ENCODE results near the gene LEF1.

DNA sequence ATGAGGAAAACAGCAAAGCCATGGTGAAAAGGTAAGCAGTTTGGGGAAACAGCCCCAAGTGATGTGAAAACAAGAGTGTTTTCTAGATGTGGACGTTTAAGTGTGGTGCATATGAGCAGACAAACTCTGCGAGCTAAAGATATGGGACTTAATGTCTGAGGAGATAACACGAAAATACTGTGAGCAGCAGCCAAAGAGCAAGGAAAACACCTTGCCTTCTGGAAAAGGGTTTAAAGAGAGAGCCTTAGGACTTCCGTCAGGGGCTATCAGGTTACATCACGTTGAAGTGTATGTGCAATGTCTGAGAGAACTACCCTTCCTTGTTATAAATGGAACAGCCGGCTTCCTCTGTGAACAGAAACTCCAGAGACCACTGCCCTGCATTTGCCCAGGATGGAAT is 54.2 kb downstream of the LEF1 start:
- TF ChIP-seq, protein P1, sequence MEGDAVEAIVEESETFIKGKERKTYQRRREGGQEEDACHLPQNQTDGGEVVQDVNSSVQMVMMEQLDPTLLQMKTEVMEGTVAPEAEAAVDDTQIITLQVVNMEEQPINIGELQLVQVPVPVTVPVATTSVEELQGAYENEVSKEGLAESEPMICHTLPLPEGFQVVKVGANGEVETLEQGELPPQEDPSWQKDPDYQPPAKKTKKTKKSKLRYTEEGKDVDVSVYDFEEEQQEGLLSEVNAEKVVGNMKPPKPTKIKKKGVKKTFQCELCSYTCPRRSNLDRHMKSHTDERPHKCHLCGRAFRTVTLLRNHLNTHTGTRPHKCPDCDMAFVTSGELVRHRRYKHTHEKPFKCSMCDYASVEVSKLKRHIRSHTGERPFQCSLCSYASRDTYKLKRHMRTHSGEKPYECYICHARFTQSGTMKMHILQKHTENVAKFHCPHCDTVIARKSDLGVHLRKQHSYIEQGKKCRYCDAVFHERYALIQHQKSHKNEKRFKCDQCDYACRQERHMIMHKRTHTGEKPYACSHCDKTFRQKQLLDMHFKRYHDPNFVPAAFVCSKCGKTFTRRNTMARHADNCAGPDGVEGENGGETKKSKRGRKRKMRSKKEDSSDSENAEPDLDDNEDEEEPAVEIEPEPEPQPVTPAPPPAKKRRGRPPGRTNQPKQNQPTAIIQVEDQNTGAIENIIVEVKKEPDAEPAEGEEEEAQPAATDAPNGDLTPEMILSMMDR (optimal IDR thresholded peaks at IDR 0.05 in 1 of 3, IDR thresholded peaks at IDR 0.05 in 1 of 3, conservative IDR thresholded peaks at IDR 0.05 in 1 of 3; ENCODE audit: extremely low read depth in 1 of 3, insufficient read depth in 2 of 3, low read length in 3 of 3) = no peak
- TF ChIP-seq EZH2 (IDR thresholded peaks at IDR 0.05; ENCODE audit: low read length) = no peak
